ENCODE measurements around the gene RPL15. TPM values are rescaled to one million over a fixed set of nuclear protein-coding genes. Genes with fewer than 3 reads are reported as not detected.
"Not testable (repeated sequence)": the region's sequence is repeated elsewhere in the genome, so short reads cannot be mapped to it uniquely, and the experiment has no call there.

Gene RPL15
- total RNA-seq: 1,295 to 1,411 TPM (median 1,362 TPM) in 3 replicates
- long read RNA-seq, transcript RPL15-208 (4 exons, 1,063 nt): minor isoform, 47 of 1,329 reads
- long read RNA-seq, transcript RPL15-201 (4 exons, 2,730 nt): major isoform, 1,068 of 1,329 reads
- long read RNA-seq, transcript RPL15-202 (3 exons, 820 nt): minor isoform, 35 of 1,329 reads
- long read RNA-seq, transcript RPL15-209 (4 exons, 605 nt): minor isoform, 8 of 1,329 reads
- long read RNA-seq, partial matches to known transcripts: 0 of 1,329 reads
- long read RNA-seq, other reads (novel, unspliced or antisense): 157 of 1,329 reads

GRCh38 chr3:23916886-23917678, at the start of gene RPL15, which contains the start of gene NKIRAS1:
Gene RPL15, plus strand, starts transcription at chr3:23917132. Its CDS starts 728 bp downstream, at chr3:23917860.
Gene NKIRAS1, minus strand, starts transcription at chr3:23916990. Its CDS starts 6,086 bp downstream, at chr3:23910904.
- Mint-ChIP-seq H3K4me3 (ENCODE audit: unreplicated experiment) (peak within 1 kb of the TSS; percentile 99), H3K27ac (ENCODE audit: unreplicated experiment) (peak within 1 kb of the TSS; percentile 80), H3K9me3 (ENCODE audit: low read depth) (no peaks in the 10 kb centered on the region), H3K36me3 (ENCODE audit: low read depth) (peaks cover 26% of the 10 kb centered on the region), H3K4me1 (ENCODE audit: low read depth) (peaks cover 56% of the 10 kb centered on the region), H3K27me3 (ENCODE audit: low read depth) (no peaks in the 10 kb centered on the region)
- TF ChIP-seq CTCF (IDR thresholded peaks at IDR 0.05): peak; percentile 73
- peak; percentile 98 for DNase-seq (ENCODE audit: low spot score)

GRCh38 chr3:23867400-23867799, 49.5 kb upstream of the RPL15 start:
- no peak for DNase-seq (ENCODE audit: low spot score)
- Mint-ChIP-seq H3K36me3 (ENCODE audit: low read depth) (peaks cover 5% of the 10 kb centered on the region), H3K9me3 (ENCODE audit: low read depth) (no peaks in the 10 kb centered on the region), H3K27me3 (ENCODE audit: low read depth) (no peaks in the 10 kb centered on the region), H3K27ac (ENCODE audit: unreplicated experiment) (no peak overlapping the region), H3K4me1 (ENCODE audit: low read depth) (peaks cover 44% of the 10 kb centered on the region), H3K4me3 (ENCODE audit: unreplicated experiment) (no peak overlapping the region)
- TF ChIP-seq CTCF (IDR thresholded peaks at IDR 0.05): peak; percentile 62

GRCh38 chr3:23867838-23868237, 49.1 kb upstream of the RPL15 start:
- DNase-seq (ENCODE audit: low spot score): no peak
- no peaks in the 10 kb centered on the region for H3K9me3 Mint-ChIP-seq (ENCODE audit: low read depth)
- no peaks in the 10 kb centered on the region for H3K27me3 Mint-ChIP-seq (ENCODE audit: low read depth)
- TF ChIP-seq CTCF (IDR thresholded peaks at IDR 0.05): no peak
- peaks cover 5% of the 10 kb centered on the region for H3K36me3 Mint-ChIP-seq (ENCODE audit: low read depth)
- H3K4me1 Mint-ChIP-seq (ENCODE audit: low read depth): peaks cover 44% of the 10 kb centered on the region
- H3K27ac Mint-ChIP-seq (ENCODE audit: unreplicated experiment): peak overlapping the region; percentile 22
- H3K4me3 Mint-ChIP-seq (ENCODE audit: unreplicated experiment): no peak overlapping the region

DNA sequence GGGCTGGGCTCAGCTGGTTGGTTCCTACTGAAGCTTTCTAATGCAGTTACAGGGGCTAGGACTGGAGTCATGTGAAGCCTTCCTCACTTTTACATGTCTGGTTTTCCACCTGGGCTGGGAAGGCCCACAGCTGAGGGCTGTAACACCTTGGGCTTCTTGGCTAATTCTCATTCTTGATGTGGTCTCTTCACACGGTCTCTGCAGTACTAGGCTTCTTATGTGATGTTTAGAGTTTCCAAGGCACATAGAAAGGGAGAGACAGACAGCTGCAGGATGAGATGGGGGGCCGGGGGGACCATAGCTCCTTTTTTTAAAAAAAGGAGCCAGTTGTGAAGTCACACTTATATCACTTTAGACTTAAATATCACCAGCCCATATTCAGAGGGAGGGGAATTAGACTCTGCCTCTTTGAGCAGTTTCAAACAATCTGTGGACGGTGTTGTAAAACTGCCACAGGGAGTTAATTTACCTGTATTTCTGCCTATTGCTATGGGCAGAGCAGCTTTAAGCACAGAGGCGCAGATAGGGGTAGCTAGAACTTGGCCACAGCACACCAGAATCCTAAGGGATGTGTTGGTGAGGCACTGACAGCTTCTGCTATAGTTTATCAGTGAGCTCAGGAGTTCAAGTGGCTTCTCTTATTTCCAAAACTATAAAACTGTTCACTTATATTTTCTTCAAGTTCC, 46.8 kb upstream of the RPL15 start:
- Mint-ChIP-seq H3K4me3 (ENCODE audit: unreplicated experiment) (no peak overlapping the region), H3K27ac (ENCODE audit: unreplicated experiment) (no peak overlapping the region), H3K27me3 (ENCODE audit: low read depth) (no peaks in the 10 kb centered on the region), H3K36me3 (ENCODE audit: low read depth) (no peaks in the 10 kb centered on the region), H3K4me1 (ENCODE audit: low read depth) (peaks cover 53% of the 10 kb centered on the region), H3K9me3 (ENCODE audit: low read depth) (no peaks in the 10 kb centered on the region)
- TF ChIP-seq CTCF (IDR thresholded peaks at IDR 0.05): no peak
- DNase-seq (ENCODE audit: low spot score): no peak

GRCh38 chr3:23870663-23871043, 46.3 kb upstream of the RPL15 start:
- H3K27ac Mint-ChIP-seq (ENCODE audit: unreplicated experiment); H3K9me3 Mint-ChIP-seq (ENCODE audit: low read depth); H3K27me3 Mint-ChIP-seq (ENCODE audit: low read depth); H3K36me3 Mint-ChIP-seq (ENCODE audit: low read depth); H3K4me3 Mint-ChIP-seq (ENCODE audit: unreplicated experiment); DNase-seq (ENCODE audit: low spot score): not testable (repeated sequence)
- H3K4me1 Mint-ChIP-seq (ENCODE audit: low read depth): peaks cover 50% of the 10 kb centered on the region

DNA sequence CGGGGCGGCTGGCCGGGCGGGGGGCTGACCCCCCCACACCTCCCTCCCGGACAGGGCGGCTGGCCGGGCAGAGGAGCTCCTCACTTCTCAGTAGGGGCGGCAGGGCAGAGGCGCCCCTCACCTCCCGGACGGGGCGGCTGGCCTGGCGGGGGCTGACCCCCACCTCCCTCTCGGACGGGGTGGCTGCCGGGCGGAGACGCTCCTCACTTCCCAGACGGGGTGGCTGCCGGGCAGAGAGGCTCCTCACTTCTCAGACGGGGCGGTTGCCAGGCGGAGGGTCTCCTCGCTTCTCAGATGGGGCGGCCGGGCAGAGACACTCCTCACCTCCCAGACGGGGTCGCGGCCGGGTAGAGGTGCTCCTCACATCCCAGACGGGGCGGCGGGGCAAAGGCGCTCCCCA, 45.6 kb upstream of the RPL15 start:
- H3K4me1 Mint-ChIP-seq (ENCODE audit: low read depth): peaks cover 48% of the 10 kb centered on the region
- DNase-seq (ENCODE audit: low spot score); H3K36me3 Mint-ChIP-seq (ENCODE audit: low read depth); H3K27me3 Mint-ChIP-seq (ENCODE audit: low read depth); H3K27ac Mint-ChIP-seq (ENCODE audit: unreplicated experiment); H3K9me3 Mint-ChIP-seq (ENCODE audit: low read depth); H3K4me3 Mint-ChIP-seq (ENCODE audit: unreplicated experiment): not testable (repeated sequence)

Data from chondrocyte (in vitro differentiated cells).